HUES64 (cell line): ENCODE results near the gene PGM1.
"Not testable (repeated sequence)": the region's sequence is repeated elsewhere in the genome, so short reads cannot be mapped to it uniquely, and the experiment has no call there.

ENCODE experiments used
- H3K27ac ChIP-seq: 2 replicates; pipeline ENCODE4 v1.7.0; 2013; ENCODE audit warnings: low read depth, low read length, inconsistent platforms
- H3K27me3 ChIP-seq: 2 replicates; pipeline ENCODE4 v1.6.1; 2013; ENCODE audit warnings: mild to moderate bottlenecking, low read length; ENCODE audit not compliant: insufficient read depth
- H3K36me3 ChIP-seq: 2 replicates; pipeline ENCODE4 v1.6.1; 2013; ENCODE audit warnings: mild to moderate bottlenecking, low read length; ENCODE audit not compliant: insufficient read depth
- H3K4me1 ChIP-seq: 2 replicates; pipeline ENCODE4 v1.6.1; 2013; ENCODE audit warnings: mild to moderate bottlenecking, low read length, moderate library complexity; ENCODE audit not compliant: insufficient read depth
- H3K4me3 ChIP-seq: 2 replicates; pipeline ENCODE4 v1.5.1; 2013; ENCODE audit warnings: mild to moderate bottlenecking, low read length, moderate library complexity
- H3K9ac ChIP-seq: 2 replicates; pipeline ENCODE4 v1.6.1; 2013; ENCODE audit warnings: mild to moderate bottlenecking, low read depth, low read length
- H3K9me3 ChIP-seq: 2 replicates; pipeline ENCODE4 v1.6.1; 2013; ENCODE audit warnings: low read depth, low read length; ENCODE audit not compliant: insufficient read depth
- WGBS: fragments of 150-250, 120-280 bp; methylation state at CpG from one replicate; pipeline ENCODE4 v1.1.7; 2013; ENCODE audit warnings: missing lambda C conversion rate; 5-methylcytosine and 5-hydroxymethylcytosine counted together

The PGM1 gene

GRCh38 chr1:63572686-63573085 is 20.5 kb upstream of the PGM1 start:
- H3K9me3 ChIP-seq, H3K36me3 ChIP-seq, H3K27me3 ChIP-seq, H3K9ac ChIP-seq, H3K4me3 ChIP-seq: not testable (repeated sequence)
- 10% methylated on average over 8 of the region's 8 CpGs for WGBS
- H3K27ac ChIP-seq = peak overlapping the region; percentile 73; the same call in 1 of the 2 replicates
- peaks cover 50% of the 10 kb centered on the region for H3K4me1 ChIP-seq

- not testable (repeated sequence) for H3K36me3 ChIP-seq, H3K9me3 ChIP-seq, H3K27me3 ChIP-seq
- WGBS = 4% methylated on average over 2 of the region's 2 CpGs
- peak overlapping the region; percentile 47 for H3K4me3 ChIP-seq
- peaks cover 50% of the 10 kb centered on the region for H3K4me1 ChIP-seq
- peak overlapping the region; percentile 61 for H3K9ac ChIP-seq
- H3K27ac ChIP-seq = peak overlapping the region; percentile 92
These were observed 18.9 kb upstream of the PGM1 start for GRCh38 chr1:63574203-63574796.

- Histone ChIP-seq H3K9ac (no peak overlapping the region), H3K9me3 (0 out of 2 replicates have a peak, but pooled peaks cover 2% of the 10 kb centered on the region), H3K4me1 (peaks cover 40% of the 10 kb centered on the region), H3K4me3 (no peak overlapping the region), H3K27me3 (no peaks in the 10 kb centered on the region), H3K36me3 (no peaks in the 10 kb centered on the region), H3K27ac (peak overlapping the region; percentile 26; the same call in 1 of the 2 replicates)
- WGBS = 72% methylated on average over 3 of the region's 4 CpGs
These were observed 17.8 kb upstream of the PGM1 start for GRCh38 chr1:63575340-63575826.

DNA sequence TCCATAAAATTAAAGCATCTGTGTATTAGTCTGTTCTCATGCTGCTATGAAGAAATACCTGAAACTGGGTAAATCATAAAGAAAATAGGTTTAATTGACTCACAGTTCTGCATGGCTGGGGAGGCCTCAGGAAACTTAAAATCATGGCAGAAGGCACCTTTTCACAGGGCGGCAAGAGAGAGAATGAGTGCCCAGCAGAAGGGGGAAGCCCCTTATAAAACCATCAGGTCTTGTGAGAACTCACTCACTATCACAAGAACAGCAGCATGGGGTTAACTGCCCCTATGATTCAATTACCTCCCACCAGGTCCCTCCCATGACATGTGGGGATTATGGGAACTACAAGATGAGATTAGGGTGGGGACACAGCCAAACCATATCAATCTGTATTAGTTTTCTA is 6.9 kb upstream of the PGM1 start:
- WGBS = 84% methylated on average over 1 of the region's 1 CpG
- H3K4me1 ChIP-seq, H3K9ac ChIP-seq, H3K4me3 ChIP-seq, H3K27me3 ChIP-seq, H3K9me3 ChIP-seq, H3K36me3 ChIP-seq, H3K27ac ChIP-seq: not testable (repeated sequence)

DNA sequence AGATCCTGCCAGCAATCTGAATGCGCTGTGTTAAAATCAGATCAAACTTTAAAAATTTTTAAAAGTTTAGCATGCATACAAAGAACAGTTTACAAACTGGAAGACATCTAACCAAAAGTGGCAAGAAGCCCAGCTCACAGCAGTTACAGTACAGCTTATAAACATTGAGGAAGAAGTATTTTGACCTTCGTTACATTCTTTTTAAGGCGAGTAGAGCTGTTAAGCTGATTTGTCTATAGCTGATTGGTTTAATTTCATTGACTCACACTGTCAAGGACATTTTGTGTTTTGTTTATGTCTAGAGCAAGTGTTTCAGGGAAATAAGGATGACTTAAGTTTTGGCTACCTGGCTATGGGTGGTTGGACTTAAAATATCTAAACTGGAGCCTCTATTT is 3.0 kb upstream of the PGM1 start:
- Histone ChIP-seq H3K36me3 (no peaks in the 10 kb centered on the region), H3K4me1 (peaks cover 6% of the 10 kb centered on the region), H3K27me3 (peaks cover 16% of the 10 kb centered on the region; the same call in 1 of the 2 replicates), H3K9me3 (no peaks in the 10 kb centered on the region), H3K4me3 (no peak overlapping the region), H3K9ac (no peak overlapping the region), H3K27ac (no peak overlapping the region)
- 93% methylated on average over 3 of the region's 3 CpGs for WGBS

DNA sequence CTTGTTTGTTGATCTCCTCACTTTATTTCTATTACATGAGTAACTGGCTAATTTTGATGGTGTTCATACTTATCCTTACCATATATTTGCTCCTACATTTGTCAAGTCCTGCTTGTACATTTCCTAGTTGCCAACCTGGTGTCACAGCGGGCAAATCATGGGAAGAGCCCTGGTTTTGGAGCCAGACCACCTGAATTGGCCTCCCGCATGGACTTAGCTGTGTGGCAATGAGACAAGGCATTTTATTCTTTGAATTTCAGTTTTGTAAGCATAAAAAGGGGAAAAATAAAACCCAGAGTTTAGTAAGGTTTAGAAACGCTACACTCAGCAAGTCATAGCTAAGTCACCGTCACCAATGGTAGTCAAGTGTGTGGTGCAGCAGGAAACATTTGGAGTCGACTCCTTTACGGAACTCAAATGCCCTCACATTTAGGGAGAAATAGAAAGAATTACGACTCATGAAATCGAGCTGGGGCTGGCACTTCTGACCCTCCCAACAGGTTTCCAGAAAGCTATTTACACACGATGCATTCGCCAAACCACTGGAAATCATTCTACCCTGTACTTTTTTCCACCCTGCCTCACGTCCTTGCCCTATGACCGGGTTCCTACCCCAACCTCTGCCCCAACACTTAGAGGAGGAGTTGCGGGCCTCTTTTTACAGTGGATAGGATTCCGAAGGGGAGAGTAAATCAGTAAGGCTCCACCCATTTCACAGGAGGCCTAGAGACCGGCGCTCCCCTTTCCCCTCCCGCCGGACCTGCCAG is 492 bp upstream of the PGM1 start:
- Histone ChIP-seq H3K9ac (peak overlapping the region; percentile 27; the same call in 1 of the 2 replicates), H3K36me3 (no peaks in the 10 kb centered on the region), H3K4me3 (peak overlapping the region; percentile 74), H3K27ac (peak overlapping the region; percentile 42; the same call in 1 of the 2 replicates), H3K4me1 (peaks cover 6% of the 10 kb centered on the region), H3K27me3 (peaks cover 16% of the 10 kb centered on the region; the same call in 1 of the 2 replicates), H3K9me3 (no peaks in the 10 kb centered on the region)
- WGBS = 26% methylated on average over 18 of the region's 18 CpGs

- 2% methylated on average over 55 of the region's 55 CpGs for WGBS
- Histone ChIP-seq H3K4me1 (peaks cover 6% of the 10 kb centered on the region), H3K9ac (peak overlapping the region; percentile 27)
These were observed 835 bp downstream of the PGM1 start for GRCh38 chr1:63593886-63594605.

DNA sequence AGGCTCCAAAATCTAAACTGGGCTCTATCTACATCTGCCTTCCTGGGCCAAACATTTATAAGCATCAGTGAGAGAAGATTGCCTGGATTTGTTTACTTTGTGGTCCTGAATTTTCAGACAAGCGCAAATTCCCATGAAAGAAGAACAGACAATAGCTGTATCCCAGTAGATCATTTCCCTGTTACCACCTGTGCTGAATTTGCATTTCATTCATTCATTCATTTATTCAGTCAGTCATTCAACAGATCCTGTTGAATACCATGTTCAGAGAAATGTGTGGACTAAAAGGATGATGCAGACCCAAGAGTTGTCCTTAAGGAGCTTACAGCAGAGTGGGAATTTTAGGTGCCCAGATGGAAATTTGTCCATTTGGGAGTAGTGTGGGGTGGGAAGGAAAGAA is 2.2 kb downstream of the PGM1 start:
- H3K4me3 ChIP-seq = no peak overlapping the region
- peaks cover 16% of the 10 kb centered on the region; the same call in 1 of the 2 replicates for H3K27me3 ChIP-seq
- no peak overlapping the region for H3K27ac ChIP-seq
- no peaks in the 10 kb centered on the region for H3K9me3 ChIP-seq
- no peak overlapping the region for H3K9ac ChIP-seq
- WGBS = 97% methylated on average over 1 of the region's 1 CpG
- peaks cover 6% of the 10 kb centered on the region for H3K4me1 ChIP-seq
- H3K36me3 ChIP-seq = no peaks in the 10 kb centered on the region

More at GRCh38 chr1:63593886-63594605, 835 bp downstream of the PGM1 start:
- Histone ChIP-seq H3K36me3 (no peaks in the 10 kb centered on the region), H3K9me3 (no peaks in the 10 kb centered on the region), H3K27me3 (peaks cover 16% of the 10 kb centered on the region; the same call in 1 of the 2 replicates), H3K4me3 (peak overlapping the region; percentile 74), H3K27ac (peak overlapping the region; percentile 42; the same call in 1 of the 2 replicates)

DNA sequence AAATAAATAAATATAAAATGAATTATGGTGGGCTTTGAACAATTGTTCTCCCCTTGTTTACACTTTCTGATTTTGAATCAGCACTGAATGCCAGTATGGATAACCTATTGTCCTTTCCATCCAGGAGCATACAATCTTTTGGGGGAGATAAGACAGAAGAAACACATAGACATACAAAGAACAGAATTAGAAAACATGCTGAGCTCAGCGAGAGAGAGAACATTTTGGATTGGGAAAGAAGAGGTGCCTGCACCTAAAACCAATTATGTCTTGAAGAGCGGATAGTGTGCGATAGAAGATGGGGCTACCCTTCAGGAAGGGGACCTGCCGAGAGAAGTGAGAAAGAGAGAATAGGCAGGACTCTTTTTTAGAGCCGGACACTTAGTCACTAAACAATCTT is 6.6 kb downstream of the PGM1 start:
- H3K4me1 ChIP-seq = peaks cover 13% of the 10 kb centered on the region
- no peaks in the 10 kb centered on the region for H3K36me3 ChIP-seq
- no peaks in the 10 kb centered on the region for H3K9me3 ChIP-seq
- 96% methylated on average over 5 of the region's 5 CpGs for WGBS
- no peak overlapping the region for H3K27ac ChIP-seq
- H3K27me3 ChIP-seq = no peaks in the 10 kb centered on the region
- no peak overlapping the region for H3K9ac ChIP-seq
- no peak overlapping the region for H3K4me3 ChIP-seq

DNA sequence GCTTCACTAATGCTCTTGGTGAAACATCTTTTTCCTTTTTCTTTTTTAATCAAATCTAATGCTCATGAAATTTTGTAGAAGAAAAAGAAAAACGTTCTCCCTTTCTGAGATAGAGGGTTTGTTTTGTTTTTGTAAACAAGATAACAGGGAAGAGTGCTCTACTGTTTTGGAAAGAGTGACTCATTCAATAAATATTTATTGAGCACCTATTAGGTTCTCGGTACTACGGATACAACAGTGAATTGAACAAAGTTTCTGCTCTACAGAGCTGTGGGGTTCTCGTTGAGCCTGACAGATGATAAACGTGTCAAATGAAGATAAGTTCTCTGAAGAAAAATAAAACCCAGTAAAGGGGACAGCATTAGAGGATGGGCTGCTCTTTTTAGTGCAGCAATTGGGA is 7.0 kb downstream of the PGM1 start:
- H3K9ac ChIP-seq = no peak overlapping the region
- no peak overlapping the region for H3K27ac ChIP-seq
- no peaks in the 10 kb centered on the region for H3K36me3 ChIP-seq
- no peaks in the 10 kb centered on the region for H3K9me3 ChIP-seq
- H3K4me1 ChIP-seq = peaks cover 13% of the 10 kb centered on the region
- WGBS = 73% methylated on average over 5 of the region's 5 CpGs
- no peaks in the 10 kb centered on the region for H3K27me3 ChIP-seq
- no peak overlapping the region for H3K4me3 ChIP-seq

GRCh38 chr1:63601061-63601460 is 7.8 kb downstream of the PGM1 start:
- H3K9ac ChIP-seq = no peak overlapping the region
- H3K27me3 ChIP-seq = no peaks in the 10 kb centered on the region
- H3K27ac ChIP-seq = no peak overlapping the region
- H3K36me3 ChIP-seq = no peaks in the 10 kb centered on the region
- WGBS = 77% methylated on average over 3 of the region's 3 CpGs
- peaks cover 13% of the 10 kb centered on the region for H3K4me1 ChIP-seq
- no peaks in the 10 kb centered on the region for H3K9me3 ChIP-seq
- no peak overlapping the region for H3K4me3 ChIP-seq
